IMR-90 (cell line): ENCODE results near the gene ERC2. TPM values are rescaled to one million over a fixed set of nuclear protein-coding genes. Genes with fewer than 3 reads are reported as not detected.

ENCODE experiments used
- ATAC-seq: fragments of 200-7000 bp; cut with Tn5 transposase; 2 replicates; pipeline ENCODE4 v1.9.1; 2020; ENCODE audit warnings: low read depth, mild to moderate bottlenecking, moderate library complexity
- BruUV-seq: library from RNA; stranded (reverse); fragments of 400-500 nt; replicated peaks from 2 replicates; lab custom pipeline; 2021; lab: Mats Ljungman, UMichigan
- CTCF ChIA-PET: fragments of 300-600 bp; formaldehyde crosslinking; extraction: SDS; loops from one replicate; lab custom pipeline; 2021; ENCODE audit warnings: antibody characterized with exemption; lab: Yijun Ruan, JAX
- POLR2A ChIA-PET: fragments of 300-600 bp; sonication (Branson Sonifier 250); formaldehyde crosslinking; loops from one replicate; lab custom pipeline; 2022; ENCODE audit warnings: antibody characterized with exemption; ENCODE audit not compliant: unreplicated experiment; lab: Charles Lee
- DNase-seq: peaks from one replicate; pipeline ENCODE4 v3.0.0; 2013
- H2AFZ ChIP-seq: replicated peaks from 2 replicates; pipeline ENCODE3; 2013; ENCODE audit warnings: low read length, mild to moderate bottlenecking; ENCODE audit not compliant: poor library complexity
- H2AK5ac ChIP-seq: 2 replicates; pipeline ENCODE4 v1.6.1; 2013; ENCODE audit warnings: low read depth, low read length, inconsistent platforms
- H2AK9ac ChIP-seq: replicated peaks from 2 replicates; pipeline ENCODE3; 2013; ENCODE audit warnings: mild to moderate bottlenecking, low read depth, low read length, moderate library complexity; ENCODE audit not compliant: poor library complexity
- H2BK120ac ChIP-seq: 2 replicates; pipeline ENCODE4 v1.6.1; 2013; ENCODE audit warnings: low read depth, low read length, inconsistent platforms
- H2BK15ac ChIP-seq: 3 replicates; pipeline ENCODE4 v1.6.1; 2013; ENCODE audit warnings: low read depth, low read length, inconsistent platforms
- H2BK20ac ChIP-seq: 2 replicates; pipeline ENCODE4 v1.6.1; 2013; ENCODE audit warnings: low read depth, mild to moderate bottlenecking, inconsistent platforms, low read length, moderate library complexity
- H2BK5ac ChIP-seq: 2 replicates; pipeline ENCODE4 v1.6.1; 2013; ENCODE audit warnings: mild to moderate bottlenecking, low read depth, low read length, inconsistent platforms; ENCODE audit not compliant: poor library complexity, severe bottlenecking
- H3K14ac ChIP-seq: replicated peaks from 2 replicates; pipeline ENCODE4 v1.6.1; 2013; ENCODE audit warnings: low read depth, low read length, inconsistent platforms
- H3K18ac ChIP-seq: 2 replicates; pipeline ENCODE4 v1.6.1; 2013; ENCODE audit warnings: low read depth, low read length, control low read depth
- H3K23ac ChIP-seq: 2 replicates; pipeline ENCODE4 v1.6.1; 2013; ENCODE audit warnings: low read depth, low read length, inconsistent platforms
- H3K27ac ChIP-seq: 2 replicates; pipeline ENCODE4 v1.5.1; 2013; ENCODE audit warnings: mild to moderate bottlenecking, control low read depth, low read length; ENCODE audit not compliant: insufficient read depth
- H3K27me3 ChIP-seq: 2 replicates; pipeline ENCODE4 v1.6.1; 2013; ENCODE audit warnings: low read length; ENCODE audit not compliant: control insufficient read depth, insufficient read depth
- H3K36me3 ChIP-seq: 2 replicates; pipeline ENCODE4 v1.6.1; 2013; ENCODE audit warnings: low read length, mixed read lengths; ENCODE audit not compliant: control insufficient read depth, insufficient read depth
- H3K4ac ChIP-seq: 2 replicates; pipeline ENCODE4 v1.6.1; 2013; ENCODE audit warnings: low read depth, low read length, inconsistent platforms
- H3K4me1 ChIP-seq: 2 replicates; pipeline ENCODE4 v1.6.1; 2013; ENCODE audit warnings: low read length, mixed read lengths; ENCODE audit not compliant: control insufficient read depth, insufficient read depth
- H3K4me2 ChIP-seq: 2 replicates; pipeline ENCODE4 v1.6.1; 2013; ENCODE audit warnings: low read depth, mild to moderate bottlenecking, control low read depth, low read length, moderate library complexity
- H3K4me3 ChIP-seq: 2 replicates; pipeline ENCODE4 v1.5.1; 2013; ENCODE audit warnings: low read depth, mild to moderate bottlenecking, control low read depth, low read length, moderate library complexity; ENCODE audit not compliant: insufficient read depth
- H3K56ac ChIP-seq: 2 replicates; pipeline ENCODE4 v1.6.1; 2013; ENCODE audit warnings: low read length, inconsistent platforms; ENCODE audit not compliant: insufficient read depth; ENCODE audit errors: extremely low read depth
- H3K79me1 ChIP-seq, 2 experiments: 2 replicates each; pipeline ENCODE4 v1.6.1; 2013; ENCODE audit warnings: low read length in 2 of 2, inconsistent platforms in 1 of 2, low read depth in 1 of 2
- H3K9ac ChIP-seq: 2 replicates; pipeline ENCODE4 v1.6.1; 2013; ENCODE audit warnings: low read depth, low read length, control low read depth
- H3K9me1 ChIP-seq: 2 replicates; pipeline ENCODE4 v1.6.1; 2013; ENCODE audit warnings: low read length, inconsistent platforms; ENCODE audit not compliant: insufficient read depth
- H3K9me3 ChIP-seq: 2 replicates; pipeline ENCODE4 v1.6.1; 2013; ENCODE audit warnings: low read length; ENCODE audit not compliant: control insufficient read depth, insufficient read depth
- H4K20me1 ChIP-seq: 2 replicates; pipeline ENCODE4 v1.6.1; 2013; ENCODE audit warnings: low read length, inconsistent platforms; ENCODE audit not compliant: insufficient read depth
- H4K5ac ChIP-seq: 2 replicates; pipeline ENCODE4 v1.6.1; 2013; ENCODE audit warnings: mild to moderate bottlenecking, low read depth, low read length, control low read depth
- H4K8ac ChIP-seq, 2 experiments: 2 replicates each; pipeline ENCODE4 v1.6.1; 2013; ENCODE audit warnings: low read depth in 2 of 2, low read length in 2 of 2, control low read depth in 1 of 2, inconsistent platforms in 1 of 2
- H4K91ac ChIP-seq: 2 replicates; pipeline ENCODE4 v1.6.1; 2013; ENCODE audit warnings: low read depth, low read length, inconsistent platforms; ENCODE audit not compliant: insufficient read depth
- BHLHE40 ChIP-seq: fragments of 150-350 bp; IDR thresholded peaks from 2 replicates; pipeline ENCODE4 v1.6.1; 2016; ENCODE audit warnings: mild to moderate bottlenecking, low read depth, low read length
- WGBS, 2 experiments: methylation state at CpG; one replicate each; pipeline versions ENCODE4 v1.1.5 to v1.1.7; 2013; ENCODE audit warnings: missing lambda C conversion rate in 2 of 2; ENCODE audit not compliant: insufficient read length in 1 of 2; ENCODE audit errors: extremely low coverage in 2 of 2; 5-methylcytosine and 5-hydroxymethylcytosine counted together
- dilution Hi-C: fragments of 300-500 bp; cut with HindIII; formaldehyde crosslinking; loops from one replicate; pipeline ENCODE4 v1.14.3; 2018; ENCODE audit warnings: low sequenced_read_pairs; ENCODE audit not compliant: unreplicated experiment
- in situ Hi-C: fragments of 300-500 bp; cut with MboI; formaldehyde crosslinking; loops from 3 replicates; pipeline ENCODE4 v1.14.3; 2019; ENCODE audit warnings: low sequenced_read_pairs, inconsistent platforms, mixed read lengths
- intact Hi-C: fragments of 100-400 bp; cut with micrococcal nuclease; formaldehyde crosslinking; loops from 2 replicates; pipeline ENCODE4 v1.10.0; 2022
- polyA plus RNA-seq, 3 experiments: library from polyadenylated mRNA; depleted of rRNA; stranded (reverse); fragments of >200 nt; gene quantifications; 2 replicates each; pipeline ENCODE4 v1.2.3, GENCODE V29; 2012; ENCODE audit warnings: low replicate concordance in 1 of 3
- total RNA-seq: library from RNA; depleted of rRNA; stranded (reverse); fragments of >200 nt; gene quantifications from 2 replicates; pipeline ENCODE4 v1.2.3, GENCODE V29; 2012

The ERC2 gene
- total and polyA plus RNA-seq, 2 of the 4 experiments (the other 2 are of a cell fraction) = 0.17 to 0.18 TPM

GRCh38 chr3:55771503-55771902 lies 696.8 kb downstream of the ERC2 start:
- no peak for ATAC-seq

More at GRCh38 chr3:55771503-55771902, 696.8 kb downstream of the ERC2 start:
- in situ Hi-C loops = no loop called here
- no peak overlapping the region for H2BK15ac ChIP-seq
- H4K8ac ChIP-seq = no peak overlapping the region
- no peak overlapping the region for H2BK5ac ChIP-seq
- no peak overlapping the region for H3K9ac ChIP-seq
- no peak overlapping the region for H3K14ac ChIP-seq
- H2BK20ac ChIP-seq = no peak overlapping the region
- no peak overlapping the region for H3K23ac ChIP-seq
- peaks cover 3% of the 10 kb centered on the region; the same call in 1 of the 2 replicates for H3K9me1 ChIP-seq
- H3K27me3 ChIP-seq = peaks cover 6% of the 10 kb centered on the region
- H2BK120ac ChIP-seq = no peak overlapping the region
- no peak overlapping the region for H3K4me3 ChIP-seq
- dilution Hi-C loops = no loop called here
- no peak overlapping the region for H3K56ac ChIP-seq
- no peaks in the 10 kb centered on the region for H3K36me3 ChIP-seq
- no peak overlapping the region for H4K91ac ChIP-seq
- no peak overlapping the region for H3K4me2 ChIP-seq
- no peak overlapping the region for H4K5ac ChIP-seq
- H4K20me1 ChIP-seq = no peaks in the 10 kb centered on the region
- H3K18ac ChIP-seq = no peak overlapping the region
- intact Hi-C loops = no loop called here
- H3K9me3 ChIP-seq = no peaks in the 10 kb centered on the region
- no peak overlapping the region for H3K27ac ChIP-seq
- no peak overlapping the region for H3K4ac ChIP-seq
- no peaks in the 10 kb centered on the region for H3K79me1 ChIP-seq
- no peaks in the 10 kb centered on the region for H3K4me1 ChIP-seq
- CTCF ChIA-PET = no interaction called here
- no peak overlapping the region for H2AFZ ChIP-seq
- POLR2A ChIA-PET = no interaction called here
- BruUV-seq = no TSS peak
- DNase-seq = no peak
- no CpG with 5 or more reads among the region's 2 CpGs for WGBS, 2 experiments
- no peak overlapping the region for H2AK5ac ChIP-seq
- TF ChIP-seq BHLHE40 = no peak
- no peak overlapping the region for H2AK9ac ChIP-seq
